HepG2 (cell line): Measurements from ENCODE around the gene ARHGAP29.

Experiments used
- ATF7 ChIP-seq, 2 experiments: fragments of 450-650 bp in 1 of 2; sonication (generic) in 1 of 2; formaldehyde crosslinking in 1 of 2; IDR thresholded peaks; 2 replicates each; pipeline versions ENCODE4 v1.4.0 to v1.6.1; 2016 to 2020; ENCODE audit warnings: antibody characterized with exemption in 1 of 2, mild to moderate bottlenecking in 1 of 2, missing genetic modification reagents in 1 of 2
- EP300 ChIP-seq, 3 experiments: sonication (generic) in 1 of 3; formaldehyde crosslinking in 1 of 3; IDR thresholded peaks; 2 replicates each; pipeline versions ENCODE4 v1.5.1 to v1.6.1; 2011 to 2020; ENCODE audit warnings: low read depth in 2 of 3, low read length in 2 of 3, borderline replicate concordance in 1 of 3, improper control_type of control experiment in 1 of 3, mild to moderate bottlenecking in 1 of 3, missing genetic modification reagents in 1 of 3, moderate library complexity in 1 of 3
- FOXA1 ChIP-seq, 2 experiments: fragments of 450-650 bp in 1 of 2; sonication (generic) in 1 of 2; formaldehyde crosslinking in 1 of 2; IDR thresholded peaks; 2 replicates each; pipeline versions ENCODE4 v1.4.0 to v1.6.1; 2016 to 2020; ENCODE audit warnings: missing genetic modification reagents in 1 of 2
- NBN ChIP-seq: fragments of 450-650 bp; conservative IDR thresholded peaks from 2 replicates; pipeline ENCODE4 v1.6.1; 2017
- TAF1 ChIP-seq: sonication (generic); formaldehyde crosslinking; IDR thresholded peaks from 2 replicates; pipeline ENCODE4 v1.4.0; 2020; ENCODE audit warnings: missing genetic modification reagents
- TBP ChIP-seq: sonication (generic); formaldehyde crosslinking; IDR thresholded peaks from 2 replicates; pipeline ENCODE4 v1.5.0; 2020; ENCODE audit warnings: missing genetic modification reagents
- ZFP36 ChIP-seq: fragments of 150-350 bp; IDR thresholded peaks from 2 replicates; pipeline ENCODE4 v1.6.1; 2018; ENCODE audit warnings: borderline replicate concordance, low read length, low read depth; ENCODE audit not compliant: partially characterized antibody
- ZKSCAN1 ChIP-seq: fragments of 150-350 bp; IDR thresholded peaks from 2 replicates; pipeline ENCODE4 v1.6.1; 2014; ENCODE audit warnings: low read length
- ZNF3 ChIP-seq: IDR thresholded peaks from 2 replicates; pipeline ENCODE4 v1.7.0; 2017; ENCODE audit warnings: inconsistent platforms
- TF ChIP-seq, protein P1 (sequence below): sonication (generic); formaldehyde crosslinking; IDR thresholded peaks from 2 replicates; pipeline ENCODE4 v1.4.0; 2020; ENCODE audit warnings: missing genetic modification reagents
- TF ChIP-seq, protein P2 (sequence below): sonication (generic); formaldehyde crosslinking; IDR thresholded peaks from 2 replicates; pipeline ENCODE4 v1.5.0; 2020; ENCODE audit warnings: mild to moderate bottlenecking, missing genetic modification reagents, moderate library complexity
- TF ChIP-seq, protein P3 (sequence below): sonication (generic); formaldehyde crosslinking; IDR thresholded peaks from 2 replicates; pipeline ENCODE4 v1.4.0; 2020; ENCODE audit warnings: mild to moderate bottlenecking, missing genetic modification reagents

DNA sequence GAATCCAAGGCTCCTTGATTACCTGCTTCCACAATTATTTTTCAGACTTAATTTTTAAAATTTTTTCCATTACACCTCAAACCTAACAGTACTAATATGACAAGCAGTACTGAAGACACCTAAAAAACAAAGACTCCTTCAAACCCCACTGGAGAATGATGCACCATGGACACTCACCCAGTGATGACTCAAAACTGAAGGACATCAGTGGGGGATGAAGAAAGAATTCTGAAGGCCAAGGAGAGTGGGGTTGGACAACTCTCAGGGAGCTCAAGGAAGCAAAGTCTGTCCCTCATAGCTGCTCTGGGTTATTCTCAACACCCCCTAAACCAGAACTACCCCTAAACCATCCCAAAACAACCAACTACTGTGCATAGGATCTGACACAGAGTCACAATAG is 2.4 kb upstream of the ARHGAP29 start:
- TF ChIP-seq ZNF3 (CRISPR knock-in tag), result no peak
- TF ChIP-seq, protein P1, sequence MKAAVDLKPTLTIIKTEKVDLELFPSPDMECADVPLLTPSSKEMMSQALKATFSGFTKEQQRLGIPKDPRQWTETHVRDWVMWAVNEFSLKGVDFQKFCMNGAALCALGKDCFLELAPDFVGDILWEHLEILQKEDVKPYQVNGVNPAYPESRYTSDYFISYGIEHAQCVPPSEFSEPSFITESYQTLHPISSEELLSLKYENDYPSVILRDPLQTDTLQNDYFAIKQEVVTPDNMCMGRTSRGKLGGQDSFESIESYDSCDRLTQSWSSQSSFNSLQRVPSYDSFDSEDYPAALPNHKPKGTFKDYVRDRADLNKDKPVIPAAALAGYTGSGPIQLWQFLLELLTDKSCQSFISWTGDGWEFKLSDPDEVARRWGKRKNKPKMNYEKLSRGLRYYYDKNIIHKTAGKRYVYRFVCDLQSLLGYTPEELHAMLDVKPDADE (CRISPR knock-in tag), result no peak
- TF ChIP-seq, protein P2, sequence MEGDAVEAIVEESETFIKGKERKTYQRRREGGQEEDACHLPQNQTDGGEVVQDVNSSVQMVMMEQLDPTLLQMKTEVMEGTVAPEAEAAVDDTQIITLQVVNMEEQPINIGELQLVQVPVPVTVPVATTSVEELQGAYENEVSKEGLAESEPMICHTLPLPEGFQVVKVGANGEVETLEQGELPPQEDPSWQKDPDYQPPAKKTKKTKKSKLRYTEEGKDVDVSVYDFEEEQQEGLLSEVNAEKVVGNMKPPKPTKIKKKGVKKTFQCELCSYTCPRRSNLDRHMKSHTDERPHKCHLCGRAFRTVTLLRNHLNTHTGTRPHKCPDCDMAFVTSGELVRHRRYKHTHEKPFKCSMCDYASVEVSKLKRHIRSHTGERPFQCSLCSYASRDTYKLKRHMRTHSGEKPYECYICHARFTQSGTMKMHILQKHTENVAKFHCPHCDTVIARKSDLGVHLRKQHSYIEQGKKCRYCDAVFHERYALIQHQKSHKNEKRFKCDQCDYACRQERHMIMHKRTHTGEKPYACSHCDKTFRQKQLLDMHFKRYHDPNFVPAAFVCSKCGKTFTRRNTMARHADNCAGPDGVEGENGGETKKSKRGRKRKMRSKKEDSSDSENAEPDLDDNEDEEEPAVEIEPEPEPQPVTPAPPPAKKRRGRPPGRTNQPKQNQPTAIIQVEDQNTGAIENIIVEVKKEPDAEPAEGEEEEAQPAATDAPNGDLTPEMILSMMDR (CRISPR knock-in tag), result no peak
- TF ChIP-seq FOXA1 (IDR thresholded peaks at IDR 0.05), result no peak
- no peak for TF ChIP-seq FOXA1 (CRISPR knock-in tag; IDR thresholded peaks at IDR 0.05)
- no peak for TF ChIP-seq EP300 (IDR thresholded peaks at IDR 0.05; ENCODE audit: low read depth in 2 of 2, low read length in 2 of 2)
- no peak for TF ChIP-seq EP300 (CRISPR knock-in tag; IDR thresholded peaks at IDR 0.05; ENCODE audit: borderline replicate concordance)
- no peak for TF ChIP-seq NBN
- TF ChIP-seq ATF7 (IDR thresholded peaks at IDR 0.05), result no peak
- no peak for TF ChIP-seq ATF7 (CRISPR knock-in tag; IDR thresholded peaks at IDR 0.05)
- TF ChIP-seq TAF1, result no peak
- no peak for TF ChIP-seq TBP (CRISPR knock-in tag)
- no peak for TF ChIP-seq ZFP36
- TF ChIP-seq ZKSCAN1, result no peak
- TF ChIP-seq, protein P3, sequence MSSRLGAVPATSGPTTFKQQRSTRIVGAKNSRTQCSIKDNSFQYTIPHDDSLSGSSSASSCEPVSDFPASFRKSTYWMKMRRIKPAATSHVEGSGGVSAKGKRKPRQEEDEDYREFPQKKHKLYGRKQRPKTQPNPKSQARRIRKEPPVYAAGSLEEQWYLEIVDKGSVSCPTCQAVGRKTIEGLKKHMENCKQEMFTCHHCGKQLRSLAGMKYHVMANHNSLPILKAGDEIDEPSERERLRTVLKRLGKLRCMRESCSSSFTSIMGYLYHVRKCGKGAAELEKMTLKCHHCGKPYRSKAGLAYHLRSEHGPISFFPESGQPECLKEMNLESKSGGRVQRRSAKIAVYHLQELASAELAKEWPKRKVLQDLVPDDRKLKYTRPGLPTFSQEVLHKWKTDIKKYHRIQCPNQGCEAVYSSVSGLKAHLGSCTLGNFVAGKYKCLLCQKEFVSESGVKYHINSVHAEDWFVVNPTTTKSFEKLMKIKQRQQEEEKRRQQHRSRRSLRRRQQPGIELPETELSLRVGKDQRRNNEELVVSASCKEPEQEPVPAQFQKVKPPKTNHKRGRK (CRISPR knock-in tag), result no peak
